Psoas muscle (tissue), 8 donors: ENCODE results near the gene TSHZ2. TPM values are rescaled to one million over a fixed set of nuclear protein-coding genes. Genes with fewer than 3 reads are reported as not detected.
"Not testable (repeated sequence)": the region's sequence is repeated elsewhere in the genome, so short reads cannot be mapped to it uniquely, and the experiment has no call there.

Source experiments
- ATAC-seq, 4 donors: fragments of 200-7000 bp; cut with Tn5 transposase; one replicate each; pipeline ENCODE4 v1.9.1; 2020; ENCODE audit warnings: moderate library complexity in 3 of 4, mild to moderate bottlenecking in 2 of 4
- DNase-seq, 2 donors: peaks; one replicate each; pipeline ENCODE4 v3.0.0-alpha.2; 2020
- H3K27ac ChIP-seq: fragments of 200-600 bp; one replicate; pipeline ENCODE4 v1.8.0; 2022
- H3K27me3 ChIP-seq, 3 donors: fragments of 200-600 bp in 1 of 3; one replicate each; pipeline versions ENCODE4 v1.6.1 to v1.8.0; 2013 to 2022; ENCODE audit warnings: low read length in 2 of 3, mild to moderate bottlenecking in 2 of 3, moderate library complexity in 1 of 3; ENCODE audit not compliant: insufficient read depth in 3 of 3
- H3K36me3 ChIP-seq, 2 donors: fragments of 200-600 bp in 1 of 2; one replicate each; pipeline versions ENCODE4 v1.6.1 to v1.8.0; 2013 to 2022; ENCODE audit warnings: low read depth in 1 of 2, mild to moderate bottlenecking in 1 of 2, moderate library complexity in 1 of 2; ENCODE audit not compliant: insufficient read depth in 1 of 2
- H3K4me1 ChIP-seq: fragments of 200-600 bp; one replicate; pipeline ENCODE4 v1.8.0; 2022
- H3K4me3 ChIP-seq: fragments of 200-600 bp; one replicate; pipeline ENCODE4 v1.8.0; 2022; ENCODE audit warnings: mild to moderate bottlenecking
- H3K9me3 ChIP-seq: fragments of 200-600 bp; one replicate; pipeline ENCODE4 v1.8.0; 2022
- CTCF ChIP-seq: fragments of 200-600 bp; IDR thresholded peaks from one replicate; pipeline ENCODE4 v1.8.0; 2022; ENCODE audit warnings: antibody characterized with exemption
- WGBS, 3 donors: extraction: QIAGEN DNeasy Blood & Tissue Kit; methylation state at CpG; one replicate each; pipeline versions ENCODE4 v1.1.6 to v1.1.7; 2013; 5-methylcytosine and 5-hydroxymethylcytosine counted together
- intact Hi-C, 2 donors: fragments of 100-400 bp; cut with DNase I; formaldehyde crosslinking; loops; one replicate each; pipeline versions ENCODE4 v1.11.0 to v1.14.2; 2022
- polyA plus RNA-seq, 3 donors: library from polyadenylated mRNA; stranded (reverse); fragments of 200-250 nt; gene quantifications; one replicate each; pipeline ENCODE4 v1.2.3, GENCODE V29; 2013
- total RNA-seq, 4 donors: library from RNA; stranded (reverse); fragmentation: NEBNext Ultra II Directional in 2 of 4; extraction: Animal tissue kit (Norgen Biotek cat#: 25700) in 2 of 4; gene quantifications; one replicate each; pipeline versions ENCODE4 v1.2.1 to v1.2.4, GENCODE V29; 2021 to 2023
- donor health status: healthy with polysubstance abuse.
- donor health status: DM: no; HTN: no; CAD: no; lungs with moderate emphysema.
- donor health status: Bipolar disorder and iron deficiency.
- donor health status: healthy.
- donor health status: DM: yes; HTN: yes; CAD: no.
- donor health status: DM: no; HTN: no; CAD: no.
- donor health status: DM: no; HTN: no; CAD: no.
- donor health status: DM: yes; HTN: yes; CAD: no.

TSHZ2 gene
- total and polyA plus RNA-seq, 7 donors = 0.39 to 7.5 (median 1.9) TPM

GRCh38 chr20:52965819-52966218 is 6.3 kb upstream of the TSHZ2 start:
- H3K27me3 ChIP-seq = peaks cover 0 to 7% (median 4%) of the 10 kb centered on the region in 3 donors
- no peaks in the 10 kb centered on the region for H3K9me3 ChIP-seq
- DNase-seq (no peak), ATAC-seq (no peak)
- no peak overlapping the region for H3K4me3 ChIP-seq
- H3K27ac ChIP-seq = no peak overlapping the region
- no peaks in the 10 kb centered on the region for H3K4me1 ChIP-seq
- intact Hi-C loops = no loop called here
- no peak for TF ChIP-seq CTCF
- WGBS, 3 donors = 85 to 87% (median 86%) methylated on average over 2 of the region's 2 CpGs
- H3K36me3 ChIP-seq = no peaks in the 10 kb centered on the region

GRCh38 chr20:52966543-52966942 is 5.6 kb upstream of the TSHZ2 start:
- DNase-seq, H3K4me3 ChIP-seq, intact Hi-C loops, H3K36me3 ChIP-seq, H3K9me3 ChIP-seq, H3K4me1 ChIP-seq, ATAC-seq, H3K27ac ChIP-seq: not testable (repeated sequence)
- H3K27me3 ChIP-seq = peaks cover 0 to 12% (median 8%) of the 10 kb centered on the region in 3 donors

- intact Hi-C loops = no loop called here
- 6 to 7% (median 7%) methylated on average over 13 to 16 of the region's 16 CpGs for WGBS, 3 donors
- Histone ChIP-seq H3K4me3 (peak overlapping the region; percentile 61), H3K9me3 (no peaks in the 10 kb centered on the region), H3K4me1 (no peaks in the 10 kb centered on the region), H3K27ac (no peak overlapping the region), H3K27me3 (peaks cover 0 to 24% (median 8%) of the 10 kb centered on the region in 3 donors), H3K36me3 (no peaks in the 10 kb centered on the region)
- TF ChIP-seq CTCF = no peak
- ATAC-seq = no peak
- no peak for DNase-seq
These were observed 514 bp upstream of the TSHZ2 start for GRCh38 chr20:52971498-52972189.

- no peaks in the 10 kb centered on the region for H3K36me3 ChIP-seq
- WGBS, 3 donors = 4 to 6% (median 5%) methylated on average over 33 to 39 of the region's 39 CpGs
- peak overlapping the region; percentile 50 for H3K27ac ChIP-seq
- intact Hi-C loops = no loop called here
- peak overlapping the region; percentile 61 for H3K4me3 ChIP-seq
- DNase-seq = peak; percentile 21 to 50
- no peaks in the 10 kb centered on the region for H3K9me3 ChIP-seq
- ATAC-seq = peak in 1 of 4 donors; percentile 54
- H3K27me3 ChIP-seq = peaks cover 0 to 20% (median 8%) of the 10 kb centered on the region in 3 donors
- TF ChIP-seq CTCF = no peak
- no peaks in the 10 kb centered on the region for H3K4me1 ChIP-seq
These were observed 1.0 kb downstream of the TSHZ2 start for GRCh38 chr20:52972965-52973819.

- H3K4me3 ChIP-seq = peak overlapping the region; percentile 61
- peaks cover 0 to 20% (median 8%) of the 10 kb centered on the region in 3 donors for H3K27me3 ChIP-seq
- 49 to 55% (median 52%) methylated on average over 5 of the region's 5 CpGs for WGBS, 3 donors
- intact Hi-C loops = no loop called here
- no peaks in the 10 kb centered on the region for H3K36me3 ChIP-seq
- TF ChIP-seq CTCF = no peak
- DNase-seq (no peak), ATAC-seq (no peak)
- H3K9me3 ChIP-seq = no peaks in the 10 kb centered on the region
- H3K4me1 ChIP-seq = no peaks in the 10 kb centered on the region
- H3K27ac ChIP-seq = no peak overlapping the region
These were observed 2.0 kb downstream of the TSHZ2 start for GRCh38 chr20:52974179-52974594.
